ENCODE results near the gene PXT1. TPM values are rescaled to one million over a fixed set of nuclear protein-coding genes. Genes with fewer than 3 reads are reported as not detected.

The PXT1 gene
- total and polyA plus RNA-seq, 9 of the 15 experiments (the other 6 are each of a cell fraction or from before 2014, with no cell fraction given), result 0.09 to 0.11 (median 0.10) TPM; not detected in 5

- TF ChIP-seq ZFP91 (CRISPR knock-in tag; IDR thresholded peaks at IDR 0.05) (no peak), POLR2A (conservative IDR thresholded peaks at IDR 0.05) (no peak), ZNF668 (CRISPR knock-in tag; IDR thresholded peaks at IDR 0.05) (no peak), GABPB1 (CRISPR knock-in tag; IDR thresholded peaks at IDR 0.05) (no peak), ZNF324 (CRISPR knock-in tag; IDR thresholded peaks at IDR 0.05) (no peak), HDAC6 (IDR thresholded peaks at IDR 0.05; ENCODE audit: low read depth, low read length) (no peak), TGIF2 (CRISPR knock-in tag; IDR thresholded peaks at IDR 0.05) (no peak), CC2D1A (IDR thresholded peaks at IDR 0.05) (0 out of 2 replicates have a peak, but pooled peaks have one; percentile 37), CSDE1 (IDR thresholded peaks at IDR 0.05) (no peak), U2AF1 (optimal IDR thresholded peaks at IDR 0.05; ENCODE audit: low read depth, low read length) (no peak), ZBTB1 (CRISPR knock-in tag; IDR thresholded peaks at IDR 0.05; ENCODE audit: borderline replicate concordance, low read depth) (no peak), ZNF175 (CRISPR knock-in tag; IDR thresholded peaks at IDR 0.05; ENCODE audit: low read depth) (0 out of 2 replicates have a peak, but pooled peaks have one; percentile 61), ZSCAN29 (IDR thresholded peaks at IDR 0.05) (no peak), MXD1 (CRISPR knock-in tag; IDR thresholded peaks at IDR 0.05; ENCODE audit: borderline replicate concordance, poor library complexity, severe bottlenecking) (no peak), DLX4 (CRISPR knock-in tag; IDR thresholded peaks at IDR 0.05) (no peak), ZKSCAN3 (CRISPR knock-in tag; IDR thresholded peaks at IDR 0.05) (no peak), SMARCC2 (IDR thresholded peaks at IDR 0.05; ENCODE audit: low read depth) (peak; percentile 89), ZNF445 (CRISPR knock-in tag; IDR thresholded peaks at IDR 0.05; ENCODE audit: low read depth) (no peak)
Measured at GRCh38 chr6:36350681-36351571, 91.7 kb downstream of the PXT1 start (continued).
